ENCODE measurements around the gene EFR3B.
"Not testable (repeated sequence)": the region's sequence is repeated elsewhere in the genome, so short reads cannot be mapped to it uniquely, and the experiment has no call there.

Gene EFR3B

GRCh38 chr2:25098056-25098455 lies 56.2 kb downstream of the EFR3B start:
- Histone ChIP-seq H3K9me3 (ENCODE audit: control insufficient read depth, insufficient read depth, low read length) (no peaks in the 10 kb centered on the region), H3K36me3 (ENCODE audit: control insufficient read depth, insufficient read depth, low read length) (no peaks in the 10 kb centered on the region)

DNA sequence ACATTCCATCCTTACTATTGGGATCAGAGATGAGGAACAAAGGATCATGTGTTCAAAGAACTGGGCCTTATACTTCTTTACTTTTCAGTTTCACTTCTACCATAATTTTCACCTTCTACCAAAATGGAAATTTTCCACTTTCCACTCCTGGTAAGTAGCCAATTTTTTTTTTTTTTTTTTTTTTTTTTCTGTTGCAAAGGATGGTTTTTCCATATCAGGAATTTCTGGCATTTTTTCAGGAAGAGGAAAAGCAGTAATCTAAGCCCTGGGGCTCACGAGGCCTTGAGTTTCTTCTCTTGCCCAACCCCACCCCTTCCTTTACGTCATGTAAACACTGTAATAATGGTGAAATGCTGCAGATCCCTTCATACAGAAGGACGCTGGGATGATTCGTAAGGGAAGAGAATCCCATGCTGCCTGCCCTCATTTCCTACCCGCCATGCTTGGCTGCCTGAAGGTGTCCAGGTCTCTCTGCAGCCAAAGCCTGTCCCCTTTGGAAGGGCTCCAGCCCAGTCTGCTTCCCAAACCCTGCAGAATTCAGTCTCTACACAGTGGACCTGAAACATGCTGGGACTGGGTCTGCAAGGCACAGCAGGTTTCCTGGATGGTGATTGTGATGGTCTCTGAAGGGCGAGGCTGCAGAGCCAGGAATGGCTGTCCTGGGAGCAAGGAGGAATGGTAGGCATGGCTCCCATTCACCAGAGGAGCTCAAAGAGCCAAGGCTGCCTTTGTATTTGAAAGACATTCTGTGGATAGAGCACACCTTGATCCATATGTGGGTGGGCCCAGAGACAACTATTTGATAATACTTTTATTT lies 57.0 kb downstream of the EFR3B start:
- H3K9me3 ChIP-seq (ENCODE audit: control insufficient read depth, insufficient read depth, low read length): no peaks in the 10 kb centered on the region
- peaks cover 5% of the 10 kb centered on the region for H3K4me1 ChIP-seq (ENCODE audit: control insufficient read depth, insufficient read depth, low read length)
- no peak overlapping the region for H3K9ac ChIP-seq (ENCODE audit: low read depth, low read length)
- no peaks in the 10 kb centered on the region for H3K27me3 ChIP-seq (ENCODE audit: control insufficient read depth, insufficient read depth, low read length)
- no peaks in the 10 kb centered on the region for H3K36me3 ChIP-seq (ENCODE audit: control insufficient read depth, insufficient read depth, low read length)
- H3K4me3 ChIP-seq (ENCODE audit: low read depth, low read length): no peak overlapping the region

More at GRCh38 chr2:25098056-25098455, 56.2 kb downstream of the EFR3B start:
- H3K4me3 ChIP-seq (ENCODE audit: low read depth, low read length): no peak overlapping the region
- H3K4me1 ChIP-seq (ENCODE audit: control insufficient read depth, insufficient read depth, low read length): peaks cover 5% of the 10 kb centered on the region
- no peak overlapping the region for H3K9ac ChIP-seq (ENCODE audit: low read depth, low read length)
- no peaks in the 10 kb centered on the region for H3K27me3 ChIP-seq (ENCODE audit: control insufficient read depth, insufficient read depth, low read length)

GRCh38 chr2:25102352-25102751 lies 60.5 kb downstream of the EFR3B start:
- not testable (repeated sequence) for H3K4me1 ChIP-seq (ENCODE audit: control insufficient read depth, insufficient read depth, low read length)

GRCh38 chr2:25103287-25103871 lies 61.5 kb downstream of the EFR3B start:
- Histone ChIP-seq H3K27me3 (ENCODE audit: control insufficient read depth, insufficient read depth, low read length) (no peaks in the 10 kb centered on the region), H3K36me3 (ENCODE audit: control insufficient read depth, insufficient read depth, low read length) (no peaks in the 10 kb centered on the region), H3K4me3 (ENCODE audit: low read depth, low read length) (no peak overlapping the region), H3K9me3 (ENCODE audit: control insufficient read depth, insufficient read depth, low read length) (no peaks in the 10 kb centered on the region), H3K9ac (ENCODE audit: low read depth, low read length) (no peak overlapping the region), H3K4me1 (ENCODE audit: control insufficient read depth, insufficient read depth, low read length) (peaks cover 3% of the 10 kb centered on the region)

More at GRCh38 chr2:25102352-25102751, 60.5 kb downstream of the EFR3B start:
- H3K9me3 ChIP-seq (ENCODE audit: control insufficient read depth, insufficient read depth, low read length); H3K27me3 ChIP-seq (ENCODE audit: control insufficient read depth, insufficient read depth, low read length); H3K36me3 ChIP-seq (ENCODE audit: control insufficient read depth, insufficient read depth, low read length); H3K4me3 ChIP-seq (ENCODE audit: low read depth, low read length); H3K9ac ChIP-seq (ENCODE audit: low read depth, low read length): not testable (repeated sequence)

DNA sequence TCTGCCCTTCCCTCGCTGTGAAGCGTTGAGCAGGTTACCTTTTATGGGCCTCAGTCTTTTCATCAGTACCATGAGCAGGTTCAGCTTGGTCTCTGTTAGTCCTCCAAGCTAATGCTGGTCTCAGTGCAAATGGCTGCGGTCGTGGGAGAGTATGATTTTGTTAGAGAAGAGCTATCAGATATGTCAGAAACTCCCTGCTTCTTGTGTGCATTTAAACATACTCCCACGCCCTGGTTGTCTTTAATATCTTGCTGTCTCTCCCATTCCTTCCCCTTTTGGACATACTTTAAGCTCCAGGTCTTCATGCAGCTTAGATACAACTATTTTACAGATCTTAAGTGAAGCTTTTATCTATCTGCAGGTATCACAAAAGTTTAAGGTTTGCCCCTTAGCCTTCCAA lies 62.9 kb downstream of the EFR3B start:
- no peak overlapping the region for H3K4me3 ChIP-seq (ENCODE audit: low read depth, low read length)
- H3K9me3 ChIP-seq (ENCODE audit: control insufficient read depth, insufficient read depth, low read length): no peaks in the 10 kb centered on the region
- H3K36me3 ChIP-seq (ENCODE audit: control insufficient read depth, insufficient read depth, low read length): no peaks in the 10 kb centered on the region
- H3K27me3 ChIP-seq (ENCODE audit: control insufficient read depth, insufficient read depth, low read length): no peaks in the 10 kb centered on the region
- no peak overlapping the region for H3K9ac ChIP-seq (ENCODE audit: low read depth, low read length)
- H3K4me1 ChIP-seq (ENCODE audit: control insufficient read depth, insufficient read depth, low read length): peaks cover 2% of the 10 kb centered on the region

- Histone ChIP-seq H3K9me3 (ENCODE audit: control insufficient read depth, insufficient read depth, low read length) (no peaks in the 10 kb centered on the region), H3K36me3 (ENCODE audit: control insufficient read depth, insufficient read depth, low read length) (no peaks in the 10 kb centered on the region), H3K4me1 (ENCODE audit: control insufficient read depth, insufficient read depth, low read length) (peaks cover 2% of the 10 kb centered on the region), H3K4me3 (ENCODE audit: low read depth, low read length) (no peak overlapping the region), H3K27me3 (ENCODE audit: control insufficient read depth, insufficient read depth, low read length) (no peaks in the 10 kb centered on the region), H3K9ac (ENCODE audit: low read depth, low read length) (no peak overlapping the region)
These were observed 63.6 kb downstream of the EFR3B start for GRCh38 chr2:25105336-25106085.

DNA sequence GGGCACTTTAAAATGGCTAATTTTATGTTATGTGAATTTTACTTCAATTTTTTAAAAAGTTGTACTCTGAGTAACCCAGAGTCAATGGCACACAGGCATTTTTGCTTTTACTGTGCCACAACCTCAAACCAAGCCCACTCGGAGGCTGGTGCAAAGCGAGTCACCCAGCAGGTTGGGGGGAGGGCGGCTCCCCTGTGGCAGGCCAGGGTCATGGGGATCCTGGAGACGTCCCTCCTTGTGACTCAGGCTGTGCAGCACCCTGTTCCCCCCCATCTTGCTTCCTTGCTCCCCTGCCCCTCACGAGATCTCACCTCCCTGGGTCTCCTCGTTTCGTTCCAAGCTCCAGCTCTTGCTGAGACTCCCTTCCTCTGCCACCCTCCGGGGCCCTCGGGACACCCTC lies 67.9 kb downstream of the EFR3B start:
- Histone ChIP-seq H3K36me3 (ENCODE audit: control insufficient read depth, insufficient read depth, low read length) (no peaks in the 10 kb centered on the region), H3K9ac (ENCODE audit: low read depth, low read length) (no peak overlapping the region)

DNA sequence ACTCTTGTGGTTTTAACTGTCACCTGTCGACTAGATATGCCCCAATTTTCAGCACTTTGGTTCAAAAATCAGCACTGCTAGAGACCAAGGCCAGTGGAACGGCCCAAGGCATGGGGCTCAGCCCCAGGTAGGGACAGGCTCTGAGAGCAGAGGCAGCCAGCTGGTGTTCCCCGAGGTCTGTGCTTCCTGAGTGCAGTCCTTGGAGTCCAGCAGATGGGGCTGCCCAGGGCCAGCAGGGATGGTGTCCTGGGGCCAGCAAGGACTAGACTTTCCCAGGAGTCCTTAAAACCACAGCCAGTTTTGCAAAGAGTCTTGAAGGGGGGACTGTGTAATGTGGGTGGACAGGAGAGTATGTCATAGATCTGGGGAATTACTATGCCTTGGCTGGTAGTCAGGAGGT lies 70.2 kb downstream of the EFR3B start:
- H3K9ac ChIP-seq (ENCODE audit: low read depth, low read length): no peak overlapping the region
- peaks cover 2% of the 10 kb centered on the region for H3K4me1 ChIP-seq (ENCODE audit: control insufficient read depth, insufficient read depth, low read length)
- H3K27me3 ChIP-seq (ENCODE audit: control insufficient read depth, insufficient read depth, low read length): no peaks in the 10 kb centered on the region
- no peaks in the 10 kb centered on the region for H3K9me3 ChIP-seq (ENCODE audit: control insufficient read depth, insufficient read depth, low read length)
- H3K4me3 ChIP-seq (ENCODE audit: low read depth, low read length): no peak overlapping the region
- no peaks in the 10 kb centered on the region for H3K36me3 ChIP-seq (ENCODE audit: control insufficient read depth, insufficient read depth, low read length)

More for the DNA sequence above, 67.9 kb downstream of the EFR3B start:
- Histone ChIP-seq H3K27me3 (ENCODE audit: control insufficient read depth, insufficient read depth, low read length) (no peaks in the 10 kb centered on the region), H3K4me3 (ENCODE audit: low read depth, low read length) (no peak overlapping the region), H3K4me1 (ENCODE audit: control insufficient read depth, insufficient read depth, low read length) (peaks cover 2% of the 10 kb centered on the region), H3K9me3 (ENCODE audit: control insufficient read depth, insufficient read depth, low read length) (no peaks in the 10 kb centered on the region)

DNA sequence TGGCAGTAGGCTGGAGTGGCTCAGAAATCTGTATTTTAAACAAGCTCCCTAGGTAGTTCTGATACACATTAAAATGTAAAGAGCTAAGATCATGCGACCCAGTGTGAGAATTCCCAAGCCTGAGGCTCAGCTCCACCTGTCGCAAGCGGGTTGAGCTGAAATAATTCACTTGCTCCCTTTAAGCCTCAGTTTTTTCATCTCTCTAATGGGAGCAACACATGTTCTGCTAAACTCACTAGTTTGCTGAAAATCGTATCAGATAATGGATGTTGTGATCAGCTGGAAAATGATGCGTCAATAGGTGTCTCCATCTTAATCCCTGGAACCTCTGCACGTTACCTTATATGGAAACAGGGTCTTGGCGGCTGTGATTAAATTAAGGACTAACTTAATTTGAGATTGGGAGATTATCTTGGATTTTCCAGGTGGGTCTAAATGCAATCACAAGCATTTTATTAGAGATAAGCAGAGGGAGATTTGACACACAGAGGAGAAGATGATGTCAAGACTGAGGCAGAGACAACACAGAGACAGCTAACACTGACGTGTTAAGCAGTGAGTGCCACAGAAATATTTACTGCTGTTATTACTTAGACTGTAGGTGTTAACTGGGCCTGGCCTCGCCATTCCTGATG lies 73.5 kb downstream of the EFR3B start:
- no peaks in the 10 kb centered on the region for H3K27me3 ChIP-seq (ENCODE audit: control insufficient read depth, insufficient read depth, low read length)
- H3K36me3 ChIP-seq (ENCODE audit: control insufficient read depth, insufficient read depth, low read length): no peaks in the 10 kb centered on the region
- no peaks in the 10 kb centered on the region for H3K4me1 ChIP-seq (ENCODE audit: control insufficient read depth, insufficient read depth, low read length)
- no peaks in the 10 kb centered on the region for H3K9me3 ChIP-seq (ENCODE audit: control insufficient read depth, insufficient read depth, low read length)
- H3K9ac ChIP-seq (ENCODE audit: low read depth, low read length): no peak overlapping the region
- no peak overlapping the region for H3K4me3 ChIP-seq (ENCODE audit: low read depth, low read length)

GRCh38 chr2:25115902-25116301 lies 74.0 kb downstream of the EFR3B start:
- H3K4me1 ChIP-seq (ENCODE audit: control insufficient read depth, insufficient read depth, low read length): no peaks in the 10 kb centered on the region
- H3K4me3 ChIP-seq (ENCODE audit: low read depth, low read length): no peak overlapping the region
- no peaks in the 10 kb centered on the region for H3K36me3 ChIP-seq (ENCODE audit: control insufficient read depth, insufficient read depth, low read length)
- H3K9ac ChIP-seq (ENCODE audit: low read depth, low read length): no peak overlapping the region
- H3K27me3 ChIP-seq (ENCODE audit: control insufficient read depth, insufficient read depth, low read length): no peaks in the 10 kb centered on the region
- no peaks in the 10 kb centered on the region for H3K9me3 ChIP-seq (ENCODE audit: control insufficient read depth, insufficient read depth, low read length)

- no peaks in the 10 kb centered on the region for H3K9me3 ChIP-seq (ENCODE audit: control insufficient read depth, insufficient read depth, low read length)
- no peaks in the 10 kb centered on the region for H3K4me1 ChIP-seq (ENCODE audit: control insufficient read depth, insufficient read depth, low read length)
- no peak overlapping the region for H3K9ac ChIP-seq (ENCODE audit: low read depth, low read length)
- no peak overlapping the region for H3K4me3 ChIP-seq (ENCODE audit: low read depth, low read length)
- H3K27me3 ChIP-seq (ENCODE audit: control insufficient read depth, insufficient read depth, low read length): no peaks in the 10 kb centered on the region
- H3K36me3 ChIP-seq (ENCODE audit: control insufficient read depth, insufficient read depth, low read length): no peaks in the 10 kb centered on the region
These were observed 75.1 kb downstream of the EFR3B start for GRCh38 chr2:25116956-25117355.
